Activated B cell treated with CpG ODN at 0.5 μM for 24 hours (primary cell): ENCODE results near the gene DAB2. TPM values are rescaled to one million over a fixed set of nuclear protein-coding genes. Genes with fewer than 3 reads are reported as not detected.

ENCODE experiments used
- ATAC-seq: fragments of 200-7000 bp; cut with Tn5 transposase; one replicate; pipeline ENCODE4 v1.10.0; 2021; ENCODE audit warnings: low read depth, mild to moderate bottlenecking, moderate library complexity
- CTCF ChIA-PET: fragments of 350-600 bp; sonication (Branson Sonifier 250); formaldehyde crosslinking; loops from one replicate; lab custom pipeline; 2021; ENCODE audit warnings: antibody characterized with exemption; lab: Charles Lee
- POLR2A ChIA-PET: fragments of 350-600 bp; sonication (Branson Sonifier 250); formaldehyde crosslinking; loops from one replicate; lab custom pipeline; 2021; ENCODE audit warnings: antibody characterized with exemption; lab: Charles Lee
- DNase-seq: peaks from one replicate; pipeline ENCODE4 v3.0.0; 2022
- H3K27ac Mint-ChIP-seq: one replicate; pipeline ENCODE4 v1.8.0; 2020; ENCODE audit warnings: mixed read lengths
- H3K27me3 Mint-ChIP-seq: one replicate; pipeline ENCODE4 v1.8.0; 2021; ENCODE audit warnings: mixed read lengths
- H3K36me3 Mint-ChIP-seq: one replicate; pipeline ENCODE4 v1.8.0; 2021; ENCODE audit warnings: low read depth, mixed read lengths
- H3K4me1 Mint-ChIP-seq: one replicate; pipeline ENCODE4 v1.8.0; 2021; ENCODE audit warnings: mixed read lengths
- H3K4me3 Mint-ChIP-seq: one replicate; pipeline ENCODE4 v1.8.0; 2020; ENCODE audit warnings: mild to moderate bottlenecking, mixed read lengths
- H3K9me3 Mint-ChIP-seq: one replicate; pipeline ENCODE4 v1.8.0; 2020; ENCODE audit warnings: mixed read lengths
- intact Hi-C: fragments of 100-400 bp; cut with micrococcal nuclease; formaldehyde crosslinking; loops from one replicate; pipeline ENCODE4 v1.15.1; 2024
- total RNA-seq: library from RNA; stranded (reverse); gene quantifications from 2 replicates; pipeline ENCODE4 v1.2.3, GENCODE V29; 2022
- TF ChIP-seq, protein P1 (sequence below): fragments of 200-600 bp; IDR thresholded peaks from one replicate; pipeline ENCODE4 v1.8.0; 2022; ENCODE audit warnings: antibody characterized with exemption, mild to moderate bottlenecking

The DAB2 gene
- total RNA-seq, 1 donor from 2014 or later: not detected

DNA sequence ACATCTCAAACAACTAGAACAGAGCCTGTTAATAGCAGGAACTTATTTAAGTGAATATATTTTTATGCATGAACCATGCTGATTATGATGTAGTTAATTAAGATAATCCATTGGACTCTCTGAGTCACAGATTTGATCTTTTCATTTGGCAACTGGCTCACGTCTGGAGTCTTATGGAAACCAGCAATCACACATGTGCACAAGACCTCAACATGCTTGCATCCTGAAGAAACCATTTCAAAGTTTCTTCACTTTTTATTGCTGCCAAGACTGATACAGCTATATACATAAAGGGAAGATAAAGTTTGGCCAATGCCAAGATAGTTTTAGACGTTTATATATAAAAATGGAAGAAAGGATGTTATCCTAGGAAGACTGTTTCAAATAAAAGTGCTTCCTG lies 47.2 kb downstream of the DAB2 start:
- no peaks in the 10 kb centered on the region for H3K9me3 Mint-ChIP-seq
- intact Hi-C loops: loop anchor here (5.0 kb wide), 1 partner anchor 160 kb away; the partner anchor contains the start of gene FYB1
- H3K27me3 Mint-ChIP-seq: peaks cover 2% of the 10 kb centered on the region
- no peak for ATAC-seq
- H3K27ac Mint-ChIP-seq: no peak overlapping the region
- H3K4me1 Mint-ChIP-seq: no peaks in the 10 kb centered on the region
- TF ChIP-seq, protein P1, sequence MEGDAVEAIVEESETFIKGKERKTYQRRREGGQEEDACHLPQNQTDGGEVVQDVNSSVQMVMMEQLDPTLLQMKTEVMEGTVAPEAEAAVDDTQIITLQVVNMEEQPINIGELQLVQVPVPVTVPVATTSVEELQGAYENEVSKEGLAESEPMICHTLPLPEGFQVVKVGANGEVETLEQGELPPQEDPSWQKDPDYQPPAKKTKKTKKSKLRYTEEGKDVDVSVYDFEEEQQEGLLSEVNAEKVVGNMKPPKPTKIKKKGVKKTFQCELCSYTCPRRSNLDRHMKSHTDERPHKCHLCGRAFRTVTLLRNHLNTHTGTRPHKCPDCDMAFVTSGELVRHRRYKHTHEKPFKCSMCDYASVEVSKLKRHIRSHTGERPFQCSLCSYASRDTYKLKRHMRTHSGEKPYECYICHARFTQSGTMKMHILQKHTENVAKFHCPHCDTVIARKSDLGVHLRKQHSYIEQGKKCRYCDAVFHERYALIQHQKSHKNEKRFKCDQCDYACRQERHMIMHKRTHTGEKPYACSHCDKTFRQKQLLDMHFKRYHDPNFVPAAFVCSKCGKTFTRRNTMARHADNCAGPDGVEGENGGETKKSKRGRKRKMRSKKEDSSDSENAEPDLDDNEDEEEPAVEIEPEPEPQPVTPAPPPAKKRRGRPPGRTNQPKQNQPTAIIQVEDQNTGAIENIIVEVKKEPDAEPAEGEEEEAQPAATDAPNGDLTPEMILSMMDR: no peak
- no peaks in the 10 kb centered on the region for H3K36me3 Mint-ChIP-seq
- no peak for DNase-seq
- H3K4me3 Mint-ChIP-seq: no peak overlapping the region
- CTCF ChIA-PET: interaction anchor here (1.1 to 3.8 kb wide), 2 partner anchors 11 to 169 kb away, joined by 3 to 153 read pairs; no protein-coding TSS in a partner anchor
- POLR2A ChIA-PET: no interaction called here

DNA sequence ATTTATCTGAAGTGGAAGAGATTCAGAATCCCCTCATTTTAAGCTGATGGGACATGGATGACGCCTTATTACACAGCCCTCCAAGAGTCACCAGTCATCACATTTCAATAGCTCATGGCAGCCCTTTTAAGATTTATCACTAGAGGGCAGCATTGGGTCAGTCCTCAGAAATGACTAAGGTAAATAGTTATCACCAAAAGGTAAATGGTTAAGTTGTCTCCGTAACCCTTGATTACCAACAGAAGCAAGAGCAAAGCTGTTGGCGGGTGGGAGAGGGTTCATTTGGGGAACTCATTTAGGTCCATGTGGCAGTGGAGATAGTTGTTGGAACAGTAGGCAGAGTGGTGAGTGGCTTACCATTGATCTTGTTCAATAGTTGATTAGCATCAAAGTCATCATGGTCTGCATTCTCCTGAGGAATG lies 48.5 kb downstream of the DAB2 start:
- DNase-seq (no peak), ATAC-seq (peak; percentile 45)
- no peaks in the 10 kb centered on the region for H3K27me3 Mint-ChIP-seq
- H3K9me3 Mint-ChIP-seq: no peaks in the 10 kb centered on the region
- TF ChIP-seq, protein P1: no peak
- intact Hi-C loops: loop anchor here (1.0 to 5.0 kb wide), 3 partner anchors 159 to 194 kb away; partner anchors contain the start of gene FYB1
- no peaks in the 10 kb centered on the region for H3K36me3 Mint-ChIP-seq
- ChIA-PET CTCF (interaction anchor here (0.8 to 3.8 kb wide), 17 partner anchors 8 to 935 kb away, joined by 3 to 153 read pairs (median 4); no protein-coding TSS in a partner anchor), POLR2A (no interaction called here)
- no peak overlapping the region for H3K4me3 Mint-ChIP-seq
- no peak overlapping the region for H3K27ac Mint-ChIP-seq
- H3K4me1 Mint-ChIP-seq: no peaks in the 10 kb centered on the region

DNA sequence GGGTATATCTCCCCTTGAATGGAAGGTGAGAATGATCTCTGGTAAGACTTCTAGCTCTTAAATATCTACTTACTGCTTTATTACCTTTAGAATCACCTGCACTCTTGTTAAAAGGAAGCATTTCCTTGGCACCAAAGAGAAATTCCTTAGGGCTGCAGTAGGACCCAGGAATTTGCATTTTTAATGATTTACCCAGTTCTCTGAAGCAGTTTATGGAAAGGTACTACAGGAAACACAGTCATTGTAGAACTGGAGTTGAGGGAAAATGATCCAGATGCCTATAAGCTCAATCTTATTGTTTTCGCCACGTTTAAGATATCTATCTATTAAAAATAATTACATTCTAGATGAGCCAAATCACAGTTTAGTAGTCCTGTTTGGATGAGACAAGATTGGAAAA lies 51.0 kb downstream of the DAB2 start:
- no peak for DNase-seq
- ChIA-PET POLR2A (no interaction called here), CTCF (interaction anchor here (1.2 kb wide), 1 partner anchor 174 kb away, joined by 3 read pairs; no protein-coding TSS in a partner anchor)
- Mint-ChIP-seq H3K4me3 (no peak overlapping the region), H3K4me1 (no peaks in the 10 kb centered on the region), H3K36me3 (no peaks in the 10 kb centered on the region), H3K9me3 (no peaks in the 10 kb centered on the region), H3K27me3 (no peaks in the 10 kb centered on the region), H3K27ac (no peak overlapping the region)
- TF ChIP-seq, protein P1: no peak
- ATAC-seq: no peak
- intact Hi-C loops: no loop called here

DNA sequence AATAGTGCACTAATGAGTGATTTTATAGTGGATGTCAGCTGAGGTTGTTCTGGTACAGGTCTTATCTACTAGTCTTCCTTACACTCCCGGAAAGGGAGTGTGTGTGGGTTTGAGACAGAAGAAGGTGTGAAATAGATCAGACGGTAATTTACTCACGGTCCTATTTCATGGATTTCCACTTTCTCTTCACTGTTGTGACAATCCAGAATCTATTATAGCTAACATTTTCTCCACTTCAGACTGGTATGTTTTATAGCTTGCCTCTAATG lies 53.5 kb downstream of the DAB2 start:
- ChIA-PET CTCF (interaction anchor here (1.3 kb wide), 1 partner anchor 176 kb away, joined by 6 read pairs; no protein-coding TSS in a partner anchor), POLR2A (no interaction called here)
- no peaks in the 10 kb centered on the region for H3K27me3 Mint-ChIP-seq
- no peak overlapping the region for H3K27ac Mint-ChIP-seq
- TF ChIP-seq, protein P1: no peak
- H3K4me1 Mint-ChIP-seq: no peaks in the 10 kb centered on the region
- no peaks in the 10 kb centered on the region for H3K9me3 Mint-ChIP-seq
- intact Hi-C loops: no loop called here
- ATAC-seq (no peak), DNase-seq (no peak)
- no peak overlapping the region for H3K4me3 Mint-ChIP-seq
- no peaks in the 10 kb centered on the region for H3K36me3 Mint-ChIP-seq

DNA sequence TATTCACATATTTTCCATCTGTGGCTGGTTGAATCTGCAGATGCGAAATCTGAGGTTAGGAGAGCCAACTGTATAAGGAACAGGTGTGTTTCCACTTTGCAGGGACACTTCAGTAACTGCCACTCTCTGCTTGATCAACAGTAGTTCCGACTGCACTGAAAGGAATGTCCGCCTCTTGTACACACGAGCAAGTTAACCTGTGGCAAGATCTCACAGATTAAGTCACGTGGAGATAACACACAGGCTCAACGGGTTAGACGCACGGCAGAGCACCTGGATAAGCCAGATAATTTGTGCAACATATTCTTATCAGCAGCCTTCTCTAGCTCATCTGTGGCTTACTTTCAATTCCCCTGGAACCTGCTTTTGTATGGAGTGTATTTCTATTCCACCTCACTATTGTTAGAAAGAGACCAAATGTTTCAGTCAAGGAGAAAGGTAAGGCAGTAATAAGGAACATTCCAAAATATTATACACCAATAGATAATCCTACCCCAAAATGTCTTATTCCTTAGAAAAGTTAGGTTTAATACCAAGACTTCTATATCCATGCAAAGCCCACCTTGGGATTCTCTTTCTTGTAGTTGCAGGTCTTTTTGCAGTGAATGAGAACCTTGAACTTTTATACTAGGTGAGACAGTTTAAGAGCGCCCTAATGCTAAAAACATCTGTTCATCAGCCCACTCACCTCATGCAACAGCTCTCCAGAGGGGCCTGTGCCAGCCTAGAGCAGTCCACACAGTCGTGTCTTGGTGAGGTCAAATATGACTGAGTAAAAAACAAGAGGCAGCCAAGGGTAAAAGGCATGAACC lies 54.0 kb downstream of the DAB2 start:
- Mint-ChIP-seq H3K27me3 (no peaks in the 10 kb centered on the region), H3K27ac (no peak overlapping the region), H3K4me3 (no peak overlapping the region), H3K9me3 (no peaks in the 10 kb centered on the region), H3K36me3 (no peaks in the 10 kb centered on the region), H3K4me1 (no peaks in the 10 kb centered on the region)
- intact Hi-C loops: no loop called here
- no peak for DNase-seq
- no peak for ATAC-seq
- ChIA-PET POLR2A (no interaction called here), CTCF (interaction anchor here (1.3 to 1.5 kb wide), 2 partner anchors 9 to 177 kb away, joined by 3 to 6 read pairs; no protein-coding TSS in a partner anchor)
- TF ChIP-seq, protein P1: no peak
